Measurements from ENCODE around the gene IL27RA. TPM values are rescaled to one million over a fixed set of nuclear protein-coding genes. Genes with fewer than 3 reads are reported as not detected.

The IL27RA gene
- total and polyA plus RNA-seq, 3 donors from 2014 or later, result 3.5 to 5.2 (median 4.9) TPM

DNA sequence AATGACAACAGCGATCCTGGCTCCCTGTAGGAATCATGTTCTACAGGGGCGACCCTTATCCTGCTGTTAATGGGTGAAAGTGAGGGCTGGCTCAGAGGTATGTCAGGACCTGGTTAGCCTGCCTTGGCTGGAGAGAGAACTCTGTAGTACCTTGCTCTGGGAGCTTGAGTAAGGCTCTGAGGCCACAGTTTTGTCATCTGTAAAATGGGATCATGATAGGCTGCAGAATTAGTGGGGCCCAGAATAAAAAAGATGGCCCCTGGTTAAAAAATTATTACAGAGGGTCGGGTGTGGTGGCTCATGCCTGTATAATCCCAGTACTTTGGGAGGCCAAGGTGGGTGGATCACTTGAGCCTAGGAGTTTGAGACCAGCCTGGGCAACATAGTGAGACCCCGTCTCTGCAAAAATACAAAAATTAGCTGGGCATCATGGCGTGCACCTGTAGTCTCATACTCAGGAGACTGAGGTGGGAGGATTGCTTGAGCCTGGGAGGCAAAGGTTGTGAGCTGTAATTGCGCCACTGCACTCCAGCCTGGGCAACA, 69.5 kb downstream of the IL27RA start:
- DNase-seq, result no peak
- Histone ChIP-seq H3K4me3 (no peak overlapping the region), H3K27me3 (no peaks in the 10 kb centered on the region), H3K9me3 (no peaks in the 10 kb centered on the region), H3K36me3 (ENCODE audit: low read depth, missing control alignments) (no peaks in the 10 kb centered on the region), H3K4me1 (peaks cover 10% of the 10 kb centered on the region), H3K27ac (no peak overlapping the region)
- WGBS, 2 donors, result 86 to 93% methylated on average over 6 of the region's 6 CpGs
- no peak for TF ChIP-seq POLR2A (IDR thresholded peaks at IDR 0.05)
- TF ChIP-seq, protein P1, sequence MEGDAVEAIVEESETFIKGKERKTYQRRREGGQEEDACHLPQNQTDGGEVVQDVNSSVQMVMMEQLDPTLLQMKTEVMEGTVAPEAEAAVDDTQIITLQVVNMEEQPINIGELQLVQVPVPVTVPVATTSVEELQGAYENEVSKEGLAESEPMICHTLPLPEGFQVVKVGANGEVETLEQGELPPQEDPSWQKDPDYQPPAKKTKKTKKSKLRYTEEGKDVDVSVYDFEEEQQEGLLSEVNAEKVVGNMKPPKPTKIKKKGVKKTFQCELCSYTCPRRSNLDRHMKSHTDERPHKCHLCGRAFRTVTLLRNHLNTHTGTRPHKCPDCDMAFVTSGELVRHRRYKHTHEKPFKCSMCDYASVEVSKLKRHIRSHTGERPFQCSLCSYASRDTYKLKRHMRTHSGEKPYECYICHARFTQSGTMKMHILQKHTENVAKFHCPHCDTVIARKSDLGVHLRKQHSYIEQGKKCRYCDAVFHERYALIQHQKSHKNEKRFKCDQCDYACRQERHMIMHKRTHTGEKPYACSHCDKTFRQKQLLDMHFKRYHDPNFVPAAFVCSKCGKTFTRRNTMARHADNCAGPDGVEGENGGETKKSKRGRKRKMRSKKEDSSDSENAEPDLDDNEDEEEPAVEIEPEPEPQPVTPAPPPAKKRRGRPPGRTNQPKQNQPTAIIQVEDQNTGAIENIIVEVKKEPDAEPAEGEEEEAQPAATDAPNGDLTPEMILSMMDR (IDR thresholded peaks at IDR 0.05), result no peak
- intact Hi-C loops (cut with DNase I; ENCODE audit: low total_unique reads), result no loop called here

- no peaks in the 10 kb centered on the region for H3K27me3 ChIP-seq
- 53 to 62% methylated on average over 11 of the region's 11 CpGs for whole genome bisulfite sequencing, 2 donors
- TF ChIP-seq, protein P1 (IDR thresholded peaks at IDR 0.05), result no peak
- no peak for TF ChIP-seq POLR2A (IDR thresholded peaks at IDR 0.05)
- no peak overlapping the region for H3K27ac ChIP-seq
- no peak for DNase-seq
- intact Hi-C loops (cut with DNase I; ENCODE audit: low total_unique reads), result no loop called here
- no peak overlapping the region for H3K4me3 ChIP-seq
- no peaks in the 10 kb centered on the region for H3K36me3 ChIP-seq (ENCODE audit: low read depth, missing control alignments)
- H3K4me1 ChIP-seq, result peaks cover 6% of the 10 kb centered on the region
- no peaks in the 10 kb centered on the region for H3K9me3 ChIP-seq
Observed at GRCh38 chr19:14102102-14102696, 70.6 kb downstream of the IL27RA start.

DNA sequence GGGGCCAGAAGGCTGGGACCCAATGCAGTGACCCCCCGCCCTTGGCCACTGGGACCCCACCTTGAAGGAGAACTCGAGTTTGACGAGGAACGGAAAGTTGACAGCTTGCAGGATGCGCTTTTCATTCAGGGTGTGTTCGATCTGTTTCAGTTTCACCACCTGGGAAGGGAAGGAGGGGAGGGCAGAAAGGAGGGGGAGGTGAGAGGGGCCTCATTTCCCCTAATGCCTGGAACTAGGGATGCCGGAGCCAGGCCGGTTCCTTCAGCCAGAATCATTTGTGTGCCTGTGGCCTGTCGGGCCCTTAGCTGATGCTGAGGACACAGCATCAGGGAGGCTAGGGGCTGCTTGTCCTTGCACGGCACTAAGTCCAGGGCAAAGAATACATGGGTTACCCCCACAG, 71.2 kb downstream of the IL27RA start:
- peaks cover 6% of the 10 kb centered on the region for H3K4me1 ChIP-seq
- 74 to 80% methylated on average over 10 of the region's 10 CpGs for WGBS, 2 donors
- H3K9me3 ChIP-seq, result no peaks in the 10 kb centered on the region
- no peaks in the 10 kb centered on the region for H3K27me3 ChIP-seq
- TF ChIP-seq, protein P1 (IDR thresholded peaks at IDR 0.05), result no peak
- TF ChIP-seq POLR2A (IDR thresholded peaks at IDR 0.05), result no peak
- DNase-seq, result no peak
- intact Hi-C loops (cut with DNase I; ENCODE audit: low total_unique reads), result no loop called here
- H3K27ac ChIP-seq, result peak overlapping the region; percentile 11 to 48
- no peak overlapping the region for H3K4me3 ChIP-seq
- no peaks in the 10 kb centered on the region for H3K36me3 ChIP-seq (ENCODE audit: low read depth, missing control alignments)

Other genes starting within 250 kb of the IL27RA start
- gene ZSWIM4, start 236.3 kb upstream of the IL27RA start, total RNA-seq, result 10 to 100 TPM in 1 of 2 donors, 1 to 10 TPM in 1; 4.7 to 10.0 TPM
- gene ZSWIM4, start 236.3 kb upstream of the IL27RA start, polyA plus RNA-seq (ENCODE audit: insufficient read depth, low read depth, low replicate concordance), result 3.4 TPM
- gene NANOS3, start 154.6 kb upstream of the IL27RA start, total RNA-seq, result 10 to 100 TPM; 14.5 to 18.6 TPM
- gene NANOS3, start 154.6 kb upstream of the IL27RA start, polyA plus RNA-seq (ENCODE audit: insufficient read depth, low read depth, low replicate concordance), result 9.3 TPM
- gene BRME1, start 125.6 kb upstream of the IL27RA start, total RNA-seq, result 10 to 100 TPM; 26.3 to 48.9 TPM
- 17.8 TPM for gene BRME1, start 125.6 kb upstream of the IL27RA start, polyA plus RNA-seq (ENCODE audit: insufficient read depth, low read depth, low replicate concordance)
- 10 to 100 TPM; 56.6 to 62.7 TPM for gene CC2D1A, start 125.6 kb upstream of the IL27RA start, total RNA-seq
- gene CC2D1A, start 125.6 kb upstream of the IL27RA start, polyA plus RNA-seq (ENCODE audit: insufficient read depth, low read depth, low replicate concordance), result 31.0 TPM
- 10 to 100 TPM; 12.6 to 14.6 TPM for gene PODNL1, start 93.3 kb upstream of the IL27RA start, total RNA-seq
- gene PODNL1, start 93.3 kb upstream of the IL27RA start, polyA plus RNA-seq (ENCODE audit: insufficient read depth, low read depth, low replicate concordance), result 5.8 TPM
- 10 to 100 TPM; 79.3 to 82.6 TPM for gene DCAF15, start 79.3 kb upstream of the IL27RA start, total RNA-seq
- 151 TPM for gene DCAF15, start 79.3 kb upstream of the IL27RA start, polyA plus RNA-seq (ENCODE audit: insufficient read depth, low read depth, low replicate concordance)
- gene RFX1, start 25.4 kb upstream of the IL27RA start, total RNA-seq, result 10 to 100 TPM; 18.3 to 24.2 TPM
- gene RFX1, start 25.4 kb upstream of the IL27RA start, polyA plus RNA-seq (ENCODE audit: insufficient read depth, low read depth, low replicate concordance), result 40.9 TPM
- not detected for gene RLN3, start 3.6 kb upstream of the IL27RA start, total RNA-seq
- 1.7 TPM for gene RLN3, start 3.6 kb upstream of the IL27RA start, polyA plus RNA-seq (ENCODE audit: insufficient read depth, low read depth, low replicate concordance)
- 10 to 100 TPM; 21.3 to 34.6 TPM for gene PALM3, start 30.3 kb downstream of the IL27RA start, total RNA-seq
- 18.4 TPM for gene PALM3, start 30.3 kb downstream of the IL27RA start, polyA plus RNA-seq (ENCODE audit: insufficient read depth, low read depth, low replicate concordance)
- 1 to 10 TPM; 4.2 to 7.2 TPM for gene MISP3, start 41.0 kb downstream of the IL27RA start, total RNA-seq
- gene MISP3, start 41.0 kb downstream of the IL27RA start, polyA plus RNA-seq (ENCODE audit: insufficient read depth, low read depth, low replicate concordance), result 0.76 TPM
- 10 to 100 TPM in 1 of 2 donors, 1 to 10 TPM in 1; 5.0 to 12.7 TPM for gene C19orf67, start 54.0 kb downstream of the IL27RA start, total RNA-seq
- 12.6 TPM for gene C19orf67, start 54.0 kb downstream of the IL27RA start, polyA plus RNA-seq (ENCODE audit: insufficient read depth, low read depth, low replicate concordance)
- 10 to 100 TPM; 50.6 to 72.9 TPM for gene SAMD1, start 59.0 kb downstream of the IL27RA start, total RNA-seq
- gene SAMD1, start 59.0 kb downstream of the IL27RA start, polyA plus RNA-seq (ENCODE audit: insufficient read depth, low read depth, low replicate concordance), result 34.0 TPM
- gene PRKACA, start 86.0 kb downstream of the IL27RA start, total RNA-seq, result 100 to 1,000 TPM; 114 to 116 TPM
- 203 TPM for gene PRKACA, start 86.0 kb downstream of the IL27RA start, polyA plus RNA-seq (ENCODE audit: insufficient read depth, low read depth, low replicate concordance)
- gene ASF1B, start 104.8 kb downstream of the IL27RA start, total RNA-seq, result 10 to 100 TPM; 31.5 to 52.7 TPM
- gene ASF1B, start 104.8 kb downstream of the IL27RA start, polyA plus RNA-seq (ENCODE audit: insufficient read depth, low read depth, low replicate concordance), result 55.2 TPM
- 10 to 100 TPM; 45.0 to 57.2 TPM for gene ADGRL1, start 174.4 kb downstream of the IL27RA start, total RNA-seq
- gene ADGRL1, start 174.4 kb downstream of the IL27RA start, polyA plus RNA-seq (ENCODE audit: insufficient read depth, low read depth, low replicate concordance), result 23.8 TPM

Measured in testis (tissue), 3 donors.